ENCODE results near the gene LRRC51. TPM values are rescaled to one million over a fixed set of nuclear protein-coding genes. Genes with fewer than 3 reads are reported as not detected.

The LRRC51 gene
- total RNA-seq = 2.7 and 3.1 TPM in 2 replicates

GRCh38 chr11:72080326-72081183 is at the start of gene LRRC51, which contains the start of gene NUMA1:
Gene LRRC51 (plus strand): TSS chr11:72080850. CDS start chr11:72089084, 8,234 bp downstream.
Gene NUMA1 (minus strand): TSS chr11:72080542. CDS start chr11:72035943, 44,599 bp downstream.

GRCh38 chr11:72102946-72103753 is 22.5 kb downstream of the LRRC51 start, which contains the start of gene LAMTOR1:
Gene LAMTOR1 (minus strand): TSS chr11:72103297. CDS start chr11:72103224, 73 bp downstream.

GRCh38 chr11:72105888-72106287 is 25.2 kb downstream of the LRRC51 start, which contains the start of gene TOMT:
Gene TOMT (plus strand): TSS chr11:72105924. CDS start chr11:72105952, 28 bp downstream.

GRCh38 chr11:72112143-72112977 is 31.7 kb downstream of the LRRC51 start, which contains the start of gene ANAPC15:
Gene ANAPC15 (minus strand): TSS chr11:72112695. CDS start chr11:72111276, 1,419 bp downstream.

GRCh38 chr11:72135473-72135872 is 54.8 kb downstream of the LRRC51 start, which contains the start of gene FOLR3:
Gene FOLR3 (plus strand): TSS chr11:72135725. CDS start chr11:72135953, 228 bp downstream.

Other genes starting within 250 kb of the LRRC51 start
- not detected in 2 replicates for gene DEFB108B, start 247.7 kb upstream of the LRRC51 start, total RNA-seq
- not detected in 2 replicates for gene DEFB131B, start 202.4 kb upstream of the LRRC51 start, total RNA-seq
- gene XNDC1N, start 152.3 kb upstream of the LRRC51 start, total RNA-seq = 4.8 and 7.0 TPM in 2 replicates
- 23.6 and 43.9 TPM in 2 replicates for gene RNF121, start 151.8 kb upstream of the LRRC51 start, total RNA-seq
- gene IL18BP, start 81.9 kb upstream of the LRRC51 start, total RNA-seq = 0.68 and 3.2 TPM in 2 replicates
- 124 and 151 TPM in 2 replicates for gene NUMA1, start 308 bp upstream of the LRRC51 start, total RNA-seq
- 101 and 137 TPM in 2 replicates for gene LAMTOR1, start 22.4 kb downstream of the LRRC51 start, total RNA-seq
- not detected in 2 replicates for gene TOMT, start 25.1 kb downstream of the LRRC51 start, total RNA-seq
- 23.9 and 29.9 TPM in 2 replicates for gene ANAPC15, start 31.8 kb downstream of the LRRC51 start, total RNA-seq
- gene FOLR3, start 54.9 kb downstream of the LRRC51 start, total RNA-seq = 19.7 and 23.6 TPM in 2 replicates
- 4.7 TPM in 1 of 2 replicates, not detected in the other for gene FOLR1, start 111.3 kb downstream of the LRRC51 start, total RNA-seq
- gene FOLR2, start 135.9 kb downstream of the LRRC51 start, total RNA-seq = not detected in 2 replicates
- 21.9 and 57.9 TPM in 2 replicates for gene INPPL1, start 143.9 kb downstream of the LRRC51 start, total RNA-seq
- not detected in 2 replicates for gene PHOX2A, start 163.3 kb downstream of the LRRC51 start, total RNA-seq